Ishikawa (cell line): ENCODE data around the gene AKAIN1.

Experiments
- CEBPB ChIP-seq: IDR thresholded peaks from 2 replicates; pipeline ENCODE4 v1.6.1; 2012
- EP300 ChIP-seq: IDR thresholded peaks from 2 replicates; pipeline ENCODE4 v1.6.1; 2012; ENCODE audit warnings: borderline replicate concordance
- RAD21 ChIP-seq: IDR thresholded peaks from 2 replicates; pipeline ENCODE4 v1.6.1; 2012; ENCODE audit warnings: low read depth
- TCF12 ChIP-seq: IDR thresholded peaks from 2 replicates; pipeline ENCODE4 v1.6.1; 2012; ENCODE audit warnings: low read depth
- ZBTB7A ChIP-seq: IDR thresholded peaks from 2 replicates; pipeline ENCODE4 v1.6.1; 2012; ENCODE audit warnings: low read depth
- TF ChIP-seq, protein P1 (sequence below): IDR thresholded peaks from 2 replicates; pipeline ENCODE4 v1.6.1; 2012; ENCODE audit warnings: low read depth, mild to moderate bottlenecking

DNA sequence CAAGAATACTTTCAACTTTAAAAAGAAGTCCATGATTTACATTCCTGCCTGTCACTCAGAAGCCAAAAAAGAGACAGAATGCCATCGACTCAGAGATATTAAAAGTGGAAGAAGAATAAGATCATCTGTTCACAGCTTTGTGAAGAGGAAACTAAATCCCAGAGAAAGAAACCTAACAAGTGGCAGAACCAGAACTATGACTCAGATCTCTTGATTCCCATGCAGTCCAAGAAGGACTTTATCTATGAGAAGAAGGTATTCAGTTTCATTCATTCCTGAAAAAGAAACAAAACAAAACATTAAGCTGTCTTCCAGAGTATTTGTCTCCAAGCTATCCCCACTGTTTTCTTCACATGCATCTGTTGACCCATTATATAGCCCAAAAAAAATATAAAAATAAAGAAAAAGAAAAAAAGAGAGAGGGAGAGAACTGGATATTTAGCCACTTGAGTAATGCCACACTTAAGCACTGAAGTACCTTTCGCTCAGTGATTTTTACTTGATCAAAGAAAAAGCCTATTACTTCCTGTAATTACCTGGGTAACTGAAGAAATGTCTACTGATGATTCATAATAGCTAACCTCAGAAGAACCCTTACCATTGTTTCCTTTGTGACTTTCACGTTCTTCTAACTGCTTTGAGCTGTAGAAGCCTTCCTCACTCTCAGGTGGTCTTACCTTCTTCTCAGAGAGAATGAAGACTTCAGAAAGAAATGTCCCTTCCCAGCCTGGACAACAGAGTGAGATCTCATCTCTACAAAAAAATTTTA, 17.7 kb upstream of the AKAIN1 start:
- TF ChIP-seq EP300 (no peak), RAD21 (no peak), CEBPB (no peak), TCF12 (no peak), ZBTB7A (no peak)
- TF ChIP-seq, protein P1, sequence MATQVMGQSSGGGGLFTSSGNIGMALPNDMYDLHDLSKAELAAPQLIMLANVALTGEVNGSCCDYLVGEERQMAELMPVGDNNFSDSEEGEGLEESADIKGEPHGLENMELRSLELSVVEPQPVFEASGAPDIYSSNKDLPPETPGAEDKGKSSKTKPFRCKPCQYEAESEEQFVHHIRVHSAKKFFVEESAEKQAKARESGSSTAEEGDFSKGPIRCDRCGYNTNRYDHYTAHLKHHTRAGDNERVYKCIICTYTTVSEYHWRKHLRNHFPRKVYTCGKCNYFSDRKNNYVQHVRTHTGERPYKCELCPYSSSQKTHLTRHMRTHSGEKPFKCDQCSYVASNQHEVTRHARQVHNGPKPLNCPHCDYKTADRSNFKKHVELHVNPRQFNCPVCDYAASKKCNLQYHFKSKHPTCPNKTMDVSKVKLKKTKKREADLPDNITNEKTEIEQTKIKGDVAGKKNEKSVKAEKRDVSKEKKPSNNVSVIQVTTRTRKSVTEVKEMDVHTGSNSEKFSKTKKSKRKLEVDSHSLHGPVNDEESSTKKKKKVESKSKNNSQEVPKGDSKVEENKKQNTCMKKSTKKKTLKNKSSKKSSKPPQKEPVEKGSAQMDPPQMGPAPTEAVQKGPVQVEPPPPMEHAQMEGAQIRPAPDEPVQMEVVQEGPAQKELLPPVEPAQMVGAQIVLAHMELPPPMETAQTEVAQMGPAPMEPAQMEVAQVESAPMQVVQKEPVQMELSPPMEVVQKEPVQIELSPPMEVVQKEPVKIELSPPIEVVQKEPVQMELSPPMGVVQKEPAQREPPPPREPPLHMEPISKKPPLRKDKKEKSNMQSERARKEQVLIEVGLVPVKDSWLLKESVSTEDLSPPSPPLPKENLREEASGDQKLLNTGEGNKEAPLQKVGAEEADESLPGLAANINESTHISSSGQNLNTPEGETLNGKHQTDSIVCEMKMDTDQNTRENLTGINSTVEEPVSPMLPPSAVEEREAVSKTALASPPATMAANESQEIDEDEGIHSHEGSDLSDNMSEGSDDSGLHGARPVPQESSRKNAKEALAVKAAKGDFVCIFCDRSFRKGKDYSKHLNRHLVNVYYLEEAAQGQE: no peak
